SU-DHL-6 (cell line): ENCODE measurements around the gene ACOX2.

ENCODE experiments used
- H2AFZ ChIP-seq: fragments of 200-600 bp; sonication (generic); 2 replicates; pipeline ENCODE4 v1.6.1; 2014; ENCODE audit warnings: low read depth, mild to moderate bottlenecking, moderate library complexity, mixed read lengths, antibody characterized with exemption, low read length; ENCODE audit not compliant: severe bottlenecking
- H3F3A ChIP-seq: fragments of 200-600 bp; shearing (Covaris generic); 2 replicates; pipeline ENCODE4 v1.6.0; 2016; ENCODE audit warnings: antibody characterized with exemption, mild to moderate bottlenecking; ENCODE audit not compliant: insufficient read depth
- H3K27ac ChIP-seq: fragments of 200-600 bp; sonication (generic); 2 replicates; pipeline ENCODE4 v1.5.1; 2016; ENCODE audit warnings: low read depth, mild to moderate bottlenecking, low read length, moderate library complexity, mixed read lengths
- H3K27me3 ChIP-seq: fragments of 200-600 bp; sonication (generic), shearing (Covaris generic); 2 replicates; pipeline ENCODE4 v1.6.0; 2014; ENCODE audit warnings: mild to moderate bottlenecking, low read length
- H3K36me3 ChIP-seq: fragments of 200-600 bp; sonication (generic); 2 replicates; pipeline ENCODE4 v1.6.1; 2014; ENCODE audit warnings: mild to moderate bottlenecking, low read length, mixed read lengths
- H3K4me2 ChIP-seq: fragments of 300-600, 200-600 bp; shearing (Covaris generic), sonication (generic); 2 replicates; pipeline ENCODE4 v1.6.0; 2014; ENCODE audit warnings: low read length, low read depth, mild to moderate bottlenecking; ENCODE audit not compliant: poor library complexity, severe bottlenecking
- H3K4me3 ChIP-seq: fragments of 200-600 bp; sonication (generic); 2 replicates; pipeline ENCODE4 v1.5.1; 2014; ENCODE audit warnings: antibody characterized with exemption, low read length, mild to moderate bottlenecking, mixed read lengths; ENCODE audit not compliant: insufficient read depth, poor library complexity, severe bottlenecking
- H3K79me2 ChIP-seq: fragments of 200-600 bp; sonication (generic); 2 replicates; pipeline ENCODE4 v1.6.1; 2014; ENCODE audit warnings: mild to moderate bottlenecking, low read length, moderate library complexity; ENCODE audit not compliant: insufficient read depth
- H3K9ac ChIP-seq: fragments of 200-600 bp; sonication (generic); 2 replicates; pipeline ENCODE4 v1.7.0; 2014; ENCODE audit warnings: mild to moderate bottlenecking, low read length
- H3K9me2 ChIP-seq: fragments of 200-600 bp; sonication (generic); replicated peaks from 2 replicates; pipeline ENCODE4 v1.6.1; 2014; ENCODE audit warnings: low read length; ENCODE audit not compliant: insufficient read depth
- H3K9me3 ChIP-seq: fragments of 200-600 bp; sonication (generic); 2 replicates; pipeline ENCODE4 v1.6.1; 2014; ENCODE audit warnings: low read length, mixed read lengths; ENCODE audit not compliant: insufficient read depth
- H4K20me1 ChIP-seq: fragments of 200-600 bp; sonication (generic); 2 replicates; pipeline ENCODE4 v1.6.1; 2014; ENCODE audit warnings: low read depth, mild to moderate bottlenecking, antibody characterized with exemption, low read length, moderate library complexity, mixed read lengths
- CTCF ChIP-seq: fragments of 200-600 bp; sonication (generic); IDR thresholded peaks from one replicate; pipeline ENCODE4 v1.5.1; 2017; ENCODE audit warnings: antibody characterized with exemption, mild to moderate bottlenecking, low read length, moderate library complexity; ENCODE audit not compliant: insufficient read depth, poor library complexity, severe bottlenecking
- EZH2phosphoT487 ChIP-seq: fragments of 200-600 bp; sonication (generic), shearing (Covaris generic); conservative IDR thresholded peaks from 2 replicates; pipeline ENCODE4 v1.6.1; 2018; ENCODE audit warnings: mild to moderate bottlenecking, antibody characterized with exemption, low read length, moderate library complexity, mixed read lengths

Gene ACOX2

GRCh38 chr3:58524326-58524888, 12.6 kb downstream of the ACOX2 start:
- Histone ChIP-seq H2AFZ (no peak overlapping the region), H3F3A (no peaks in the 10 kb centered on the region), H3K27me3 (no peaks in the 10 kb centered on the region), H3K9me2 (no peaks in the 10 kb centered on the region), H3K36me3 (no peaks in the 10 kb centered on the region), H3K27ac (no peak overlapping the region), H3K9ac (no peak overlapping the region), H3K9me3 (no peaks in the 10 kb centered on the region), H3K4me3 (no peak overlapping the region), H3K79me2 (no peaks in the 10 kb centered on the region), H3K4me2 (no peak overlapping the region), H4K20me1 (no peaks in the 10 kb centered on the region)
- no peak for TF ChIP-seq EZH2phosphoT487
- no peak for TF ChIP-seq CTCF

DNA sequence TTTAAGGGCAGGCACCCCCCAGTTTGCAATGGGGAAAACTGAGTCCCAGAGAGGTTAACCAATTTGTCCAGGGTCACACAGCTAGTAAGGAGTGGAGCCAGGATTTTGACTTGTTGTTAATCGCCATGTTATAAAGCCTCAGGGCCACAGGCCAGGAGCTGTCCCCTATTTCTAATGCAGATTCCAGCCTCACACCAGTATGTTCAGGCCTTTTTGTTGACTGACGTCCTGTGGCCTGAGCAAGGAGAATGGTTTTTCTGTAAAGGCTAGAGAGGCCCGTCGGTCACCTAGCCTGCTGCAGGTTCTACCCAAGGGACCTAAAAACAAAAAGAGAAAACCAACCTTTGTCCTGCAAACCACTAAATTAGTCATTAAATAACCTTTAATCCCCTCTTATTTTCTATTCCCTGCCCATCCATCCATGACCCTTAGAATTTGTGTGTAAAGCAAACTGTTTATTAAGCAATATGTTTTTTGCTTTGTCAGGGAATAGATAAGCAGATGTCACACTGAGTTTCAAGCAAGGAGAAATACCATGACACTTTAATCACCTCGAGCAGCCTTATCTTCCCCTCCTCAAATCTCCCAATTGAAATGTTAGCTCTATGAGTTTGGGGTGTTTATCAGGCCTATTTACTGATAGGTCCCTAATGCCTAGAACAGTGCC, 14.1 kb downstream of the ACOX2 start:
- H3K9ac ChIP-seq, result no peak overlapping the region
- no peaks in the 10 kb centered on the region for H3K36me3 ChIP-seq
- H3K4me2 ChIP-seq, result no peak overlapping the region
- no peak overlapping the region for H3K4me3 ChIP-seq
- no peaks in the 10 kb centered on the region for H4K20me1 ChIP-seq
- no peak overlapping the region for H3K27ac ChIP-seq
- H3K27me3 ChIP-seq, result no peaks in the 10 kb centered on the region
- no peaks in the 10 kb centered on the region for H3K79me2 ChIP-seq
- no peaks in the 10 kb centered on the region for H3F3A ChIP-seq
- no peak overlapping the region for H2AFZ ChIP-seq
- no peaks in the 10 kb centered on the region for H3K9me2 ChIP-seq
- no peak for TF ChIP-seq EZH2phosphoT487
- no peak for TF ChIP-seq CTCF
- no peaks in the 10 kb centered on the region for H3K9me3 ChIP-seq

DNA sequence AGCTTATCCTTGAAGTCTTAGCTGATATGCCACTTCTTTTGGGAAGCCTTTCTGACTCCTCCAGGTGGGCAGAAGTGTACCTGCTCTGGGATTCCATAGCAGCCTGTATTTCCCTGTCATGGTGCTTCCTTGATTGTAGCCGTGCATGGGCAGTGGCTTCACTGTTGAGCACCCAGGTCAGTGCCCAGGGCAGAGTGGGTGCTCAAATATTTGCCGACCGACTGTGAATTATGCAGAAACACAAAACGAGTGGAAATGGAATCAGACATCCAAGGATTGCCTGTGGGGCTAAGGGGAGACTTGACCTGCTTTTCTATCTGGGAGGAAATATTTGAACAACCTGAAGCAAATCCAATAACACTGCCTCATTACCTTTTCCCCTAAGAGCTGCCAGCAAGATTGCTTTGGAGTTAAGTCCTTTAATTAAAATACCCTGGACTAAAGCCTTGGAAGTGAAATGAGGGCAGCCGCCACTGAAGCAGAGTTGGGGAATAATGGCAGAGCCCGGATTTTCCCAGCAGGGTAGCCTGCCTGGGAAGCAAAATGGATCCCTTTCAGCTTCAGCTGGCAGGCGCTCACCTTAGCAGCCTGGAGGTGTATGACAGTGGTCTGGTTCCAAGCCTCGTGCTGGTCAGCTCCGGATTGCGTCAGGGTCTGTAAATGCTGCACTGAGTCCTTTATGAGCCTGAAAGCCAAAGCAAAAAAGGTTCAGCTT, 14.9 kb downstream of the ACOX2 start:
- Histone ChIP-seq H3K9me2 (no peaks in the 10 kb centered on the region), H3K9ac (no peak overlapping the region), H3K27ac (no peak overlapping the region), H3K4me2 (no peak overlapping the region), H3K9me3 (no peaks in the 10 kb centered on the region), H3K36me3 (no peaks in the 10 kb centered on the region), H3K4me3 (no peak overlapping the region), H3F3A (no peaks in the 10 kb centered on the region), H2AFZ (no peak overlapping the region), H3K27me3 (no peaks in the 10 kb centered on the region), H3K79me2 (no peaks in the 10 kb centered on the region), H4K20me1 (no peaks in the 10 kb centered on the region)
- TF ChIP-seq EZH2phosphoT487 (no peak), CTCF (no peak)
